HepG2 (cell line): ENCODE results near the gene SEPTIN10. TPM values are rescaled to one million over a fixed set of nuclear protein-coding genes. Genes with fewer than 3 reads are reported as not detected.
A peak's percentile ranks its signal among the peaks of the same experiment; 100 is the strongest.

Source experiments
- AFF4 ChIP-seq: sonication (generic); formaldehyde crosslinking; IDR thresholded peaks from 2 replicates; pipeline ENCODE4 v1.4.0; 2020; ENCODE audit warnings: missing genetic modification reagents
- AHR ChIP-seq: IDR thresholded peaks from 2 replicates; pipeline ENCODE4 v1.6.1; 2018; ENCODE audit warnings: missing genetic modification reagents, missing compliant biosample characterization
- ARID5B ChIP-seq: IDR thresholded peaks from 2 replicates; pipeline ENCODE4 v1.4.0; 2020; ENCODE audit warnings: mild to moderate bottlenecking, missing genetic modification reagents
- CEBPG ChIP-seq: IDR thresholded peaks from 2 replicates; pipeline ENCODE4 v1.6.1; 2016
- CREB1 ChIP-seq, 2 experiments: fragments of 450-650 bp in 1 of 2; IDR thresholded peaks; 2 replicates each; pipeline ENCODE4 v1.6.1; 2016 to 2017; ENCODE audit warnings: control low read depth in 1 of 2, mild to moderate bottlenecking in 1 of 2, missing compliant biosample characterization in 1 of 2, missing genetic modification characterization in 1 of 2
- IRF1 ChIP-seq: sonication (generic); formaldehyde crosslinking; IDR thresholded peaks from 2 replicates; pipeline ENCODE4 v1.4.0; 2020; ENCODE audit warnings: low read depth, mild to moderate bottlenecking, missing genetic modification reagents
- MAFK ChIP-seq, 2 experiments: IDR thresholded peaks in 1 of 2; conservative IDR thresholded peaks in 1 of 2; 2 replicates each; pipeline ENCODE4 v1.6.1; 2011; ENCODE audit warnings: improper control_type of control experiment in 2 of 2, low read length in 2 of 2
- MAX ChIP-seq: IDR thresholded peaks from 2 replicates; pipeline ENCODE4 v1.6.1; 2012; ENCODE audit warnings: inconsistent platforms
- MXD4 ChIP-seq: IDR thresholded peaks from 2 replicates; pipeline ENCODE4 v1.6.1; 2016; ENCODE audit warnings: mild to moderate bottlenecking, missing biosample characterization, missing genetic modification reagents
- NKX3-1 ChIP-seq: sonication (generic); formaldehyde crosslinking; IDR thresholded peaks from 2 replicates; pipeline ENCODE4 v1.5.0; 2020; ENCODE audit warnings: missing genetic modification reagents
- NPAS2 ChIP-seq: sonication (generic); formaldehyde crosslinking; IDR thresholded peaks from 2 replicates; pipeline ENCODE4 v1.8.0; 2022; ENCODE audit warnings: mild to moderate bottlenecking, missing genetic modification reagents, borderline replicate concordance
- ZNF282 ChIP-seq: fragments of 450-650 bp; IDR thresholded peaks from 2 replicates; pipeline ENCODE4 v1.6.1; 2018; ENCODE audit not compliant: partially characterized antibody
- ZNF317 ChIP-seq: sonication (generic); formaldehyde crosslinking; IDR thresholded peaks from 2 replicates; pipeline ENCODE4 v1.5.0; 2020; ENCODE audit warnings: mild to moderate bottlenecking, missing genetic modification reagents
- ZNF577 ChIP-seq: sonication (generic); formaldehyde crosslinking; IDR thresholded peaks from 2 replicates; pipeline ENCODE4 v1.4.0; 2020; ENCODE audit warnings: mild to moderate bottlenecking, low read depth, missing genetic modification reagents, borderline replicate concordance
- ZNF619 ChIP-seq: sonication (generic); formaldehyde crosslinking; IDR thresholded peaks from 2 replicates; pipeline ENCODE4 v1.4.0; 2020; ENCODE audit warnings: mild to moderate bottlenecking, missing genetic modification reagents
- ZNF749 ChIP-seq: sonication (generic); formaldehyde crosslinking; IDR thresholded peaks from 2 replicates; pipeline ENCODE4 v1.8.0; 2022; ENCODE audit warnings: mild to moderate bottlenecking, missing genetic modification reagents, moderate library complexity, borderline replicate concordance
- polyA plus RNA-seq, 8 experiments: library from polyadenylated mRNA; depleted of rRNA in 3 of 8; stranded (reverse) in 7 of 8; unstranded in 1 of 8; fragments of >200 nt; fragmentation: Illumina TruSeq in 4 of 8; extraction: Trizol in 4 of 8; gene quantifications; 2 replicates each; pipeline versions ENCODE4 v1.2.1 to v1.2.3, GENCODE V29; 2011 to 2016; ENCODE audit warnings: low read depth in 4 of 8, missing spikeins in 1 of 8, mixed read lengths in 1 of 8; ENCODE audit not compliant: insufficient read depth in 1 of 8
- total RNA-seq, 5 experiments: library from RNA; depleted of rRNA; stranded (reverse); fragments of >200 nt; fragmentation: Illumina TruSeq; extraction: Trizol; gene quantifications; 2 replicates each; pipeline ENCODE4 v1.2.3, GENCODE V29; 2016; ENCODE audit warnings: low read depth in 1 of 5
- TF ChIP-seq, protein P1 (sequence below): sonication (generic); formaldehyde crosslinking; IDR thresholded peaks from 2 replicates; pipeline ENCODE4 v1.4.0; 2020; ENCODE audit warnings: missing genetic modification reagents, mild to moderate bottlenecking, borderline replicate concordance
- TF ChIP-seq, protein P2 (sequence below): sonication (generic); formaldehyde crosslinking; IDR thresholded peaks from 2 replicates; pipeline ENCODE4 v1.5.0; 2020; ENCODE audit warnings: missing genetic modification reagents, mild to moderate bottlenecking, borderline replicate concordance

Gene SEPTIN10
- total and polyA plus RNA-seq, 2 of the 13 experiments (the other 11 are each of a cell fraction or from before 2014, with no cell fraction given) = 45.8 to 67.5 TPM

DNA sequence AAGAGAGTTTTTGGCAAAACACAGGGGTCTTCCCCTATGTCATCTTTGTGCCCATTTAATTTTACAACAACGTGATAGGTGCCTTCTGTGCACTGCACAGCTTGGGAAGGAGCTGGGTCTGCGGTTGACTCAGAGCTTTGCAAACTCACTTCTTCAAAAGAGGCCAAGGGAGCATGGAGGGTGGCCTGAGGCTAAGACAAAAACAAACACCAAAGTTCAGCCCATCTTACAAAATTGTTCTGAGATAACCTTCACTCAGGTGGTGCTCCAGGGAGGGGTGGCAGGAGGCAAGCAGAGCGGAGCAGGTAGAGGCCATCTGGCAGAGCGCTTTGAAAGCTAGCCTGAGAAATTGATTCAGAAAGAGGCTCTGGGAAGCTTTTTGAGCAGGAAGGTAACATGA lies 10.2 kb upstream of the SEPTIN10 start (continued):
- no peak for TF ChIP-seq AHR (CRISPR knock-in tag)
- no peak for TF ChIP-seq MAFK (conservative IDR thresholded peaks at IDR 0.05 in 1 of 2, IDR thresholded peaks at IDR 0.05 in 1 of 2; ENCODE audit: low read length in 2 of 2)
- TF ChIP-seq MXD4 (CRISPR knock-in tag) = 0 out of 2 replicates have a peak, but pooled peaks have one; percentile 22
- TF ChIP-seq, protein P1, sequence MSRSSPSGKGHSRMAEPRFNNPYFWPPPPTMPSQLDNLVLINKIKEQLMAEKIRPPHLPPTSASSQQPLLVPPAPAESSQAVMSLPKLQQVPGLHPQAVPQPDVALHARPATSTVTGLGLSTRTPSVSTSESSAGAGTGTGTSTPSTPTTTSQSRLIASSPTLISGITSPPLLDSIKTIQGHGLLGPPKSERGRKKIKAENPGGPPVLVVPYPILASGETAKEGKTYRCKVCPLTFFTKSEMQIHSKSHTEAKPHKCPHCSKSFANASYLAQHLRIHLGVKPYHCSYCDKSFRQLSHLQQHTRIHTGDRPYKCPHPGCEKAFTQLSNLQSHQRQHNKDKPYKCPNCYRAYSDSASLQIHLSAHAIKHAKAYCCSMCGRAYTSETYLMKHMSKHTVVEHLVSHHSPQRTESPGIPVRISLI (CRISPR knock-in tag) = no peak
- TF ChIP-seq CREB1 (IDR thresholded peaks at IDR 0.05) = no peak
- 0 out of 2 replicates have a peak, but pooled peaks have one; percentile 10 for TF ChIP-seq CREB1 (CRISPR knock-in tag; IDR thresholded peaks at IDR 0.05)
- no peak for TF ChIP-seq ZNF317 (CRISPR knock-in tag)
- 0 out of 2 replicates have a peak, but pooled peaks have one; percentile 47 for TF ChIP-seq MAX
- TF ChIP-seq NKX3-1 (CRISPR knock-in tag) = no peak
- no peak for TF ChIP-seq ZNF282
- TF ChIP-seq, protein P2, sequence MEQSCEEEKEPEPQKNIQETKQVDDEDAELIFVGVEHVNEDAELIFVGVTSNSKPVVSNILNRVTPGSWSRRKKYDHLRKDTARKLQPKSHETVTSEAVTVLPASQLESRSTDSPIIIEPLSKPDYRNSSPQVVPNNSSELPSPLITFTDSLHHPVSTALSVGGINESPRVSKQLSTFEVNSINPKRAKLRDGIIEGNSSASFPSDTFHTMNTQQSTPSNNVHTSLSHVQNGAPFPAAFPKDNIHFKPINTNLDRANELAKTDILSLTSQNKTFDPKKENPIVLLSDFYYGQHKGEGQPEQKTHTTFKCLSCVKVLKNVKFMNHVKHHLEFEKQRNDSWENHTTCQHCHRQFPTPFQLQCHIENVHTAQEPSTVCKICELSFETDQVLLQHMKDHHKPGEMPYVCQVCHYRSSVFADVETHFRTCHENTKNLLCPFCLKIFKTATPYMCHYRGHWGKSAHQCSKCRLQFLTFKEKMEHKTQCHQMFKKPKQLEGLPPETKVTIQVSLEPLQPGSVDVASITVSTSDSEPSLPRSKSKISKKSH (CRISPR knock-in tag) = no peak
- peak; percentile 30; the same call in 1 of the 2 replicates for TF ChIP-seq CEBPG (CRISPR knock-in tag)
- TF ChIP-seq ARID5B (CRISPR knock-in tag) = peak; percentile 52; the same call in 1 of the 2 replicates
- TF ChIP-seq ZNF619 (CRISPR knock-in tag) = no peak
- TF ChIP-seq ZNF577 (CRISPR knock-in tag) = no peak
- TF ChIP-seq NPAS2 (CRISPR knock-in tag) = no peak
- TF ChIP-seq AFF4 (CRISPR knock-in tag) = no peak
- no peak for TF ChIP-seq ZNF749 (CRISPR knock-in tag)
- TF ChIP-seq IRF1 (CRISPR knock-in tag) = no peak
